Caco-2 (cell line): ENCODE measurements around the gene ELFN1. TPM values are rescaled to one million over a fixed set of nuclear protein-coding genes. Genes with fewer than 3 reads are reported as not detected.

Experiments
- BruUV-seq: library from RNA; stranded (reverse); fragments of 400-500 nt; replicated peaks from 2 replicates; lab custom pipeline; 2021; lab: Mats Ljungman, UMichigan
- CTCF ChIA-PET: fragments of 300-600 bp; sonication (Branson Sonifier 250); formaldehyde crosslinking; loops from one replicate; lab custom pipeline; 2022; ENCODE audit warnings: antibody characterized with exemption; lab: Charles Lee
- POLR2A ChIA-PET: fragments of 300-600 bp; sonication (Branson Sonifier 250); formaldehyde crosslinking; loops from one replicate; lab custom pipeline; 2022; ENCODE audit warnings: antibody characterized with exemption; lab: Charles Lee
- DNase-seq, 2 experiments: peaks; one replicate each; pipeline versions ENCODE4 v3.0.0 to v3.0.0-alpha.2; 2020 to 2022
- H3K27me3 ChIP-seq: replicated peaks from 2 replicates; pipeline ENCODE4 v1.6.0; 2011; ENCODE audit warnings: low read length; ENCODE audit not compliant: control insufficient read depth, insufficient read depth
- H3K36me3 ChIP-seq: 2 replicates; pipeline ENCODE4 v1.5.1; 2011; ENCODE audit warnings: low read length; ENCODE audit not compliant: control insufficient read depth, insufficient read depth
- H3K4me1 ChIP-seq: fragments of 250-450 bp; sonication (Bioruptor Pico); 2 replicates; pipeline ENCODE4 v1.5.1; 2020; ENCODE audit warnings: mild to moderate bottlenecking
- H3K4me3 ChIP-seq: 2 replicates; pipeline ENCODE4 v1.5.1; 2011; ENCODE audit warnings: low read depth, mild to moderate bottlenecking, control low read depth, low read length
- H3K9me3 ChIP-seq: fragments of 250-450 bp; sonication (Bioruptor Pico); 2 replicates; pipeline ENCODE4 v1.5.1; 2020; ENCODE audit warnings: mild to moderate bottlenecking, moderate library complexity
- H3K27ac Mint-ChIP-seq: one replicate; pipeline ENCODE4 v1.8.0; 2022; ENCODE audit warnings: mixed read lengths; ENCODE audit not compliant: unreplicated experiment
- H3K27me3 Mint-ChIP-seq: one replicate; pipeline ENCODE4 v1.8.0; 2022; ENCODE audit warnings: mixed read lengths; ENCODE audit not compliant: insufficient read depth, unreplicated experiment
- H3K36me3 Mint-ChIP-seq: one replicate; pipeline ENCODE4 v1.8.0; 2022; ENCODE audit warnings: mild to moderate bottlenecking, mixed read lengths; ENCODE audit not compliant: insufficient read depth, unreplicated experiment
- H3K4me1 Mint-ChIP-seq: one replicate; pipeline ENCODE4 v1.8.0; 2022; ENCODE audit warnings: low read depth, mixed read lengths; ENCODE audit not compliant: unreplicated experiment
- H3K4me3 Mint-ChIP-seq: one replicate; pipeline ENCODE4 v1.8.0; 2022; ENCODE audit warnings: mild to moderate bottlenecking, moderate library complexity, mixed read lengths; ENCODE audit not compliant: unreplicated experiment
- H3K9me3 Mint-ChIP-seq: one replicate; pipeline ENCODE4 v1.8.0; 2022; ENCODE audit warnings: mixed read lengths; ENCODE audit not compliant: unreplicated experiment
- CTCF ChIP-seq, 2 experiments: fragments of 200-600 bp in 1 of 2; IDR thresholded peaks; 1 replicate in 1 of 2; 2 replicates in 1 of 2; pipeline versions ENCODE4 v1.5.1 to v1.8.0; 2011 to 2022; ENCODE audit warnings: antibody characterized with exemption in 1 of 2, control low read depth in 1 of 2, inconsistent platforms in 1 of 2, low read depth in 1 of 2, low read length in 1 of 2, mild to moderate bottlenecking in 1 of 2, moderate library complexity in 1 of 2; ENCODE audit not compliant: insufficient read depth in 1 of 2, severe bottlenecking in 1 of 2, unreplicated experiment in 1 of 2
- intact Hi-C: fragments of 100-400 bp; cut with micrococcal nuclease; formaldehyde crosslinking; loops from one replicate; pipeline ENCODE4 v1.10.0; 2022; ENCODE audit not compliant: unreplicated experiment
- total RNA-seq: library from RNA; stranded (reverse); gene quantifications from 2 replicates; pipeline ENCODE4 v1.2.3, GENCODE V29; 2022

Gene ELFN1
- total RNA-seq, 1 experiment from 2014 or later: 2.3 TPM

- Histone ChIP-seq H3K4me3 (no peak overlapping the region), H3K27me3 (no peaks in the 10 kb centered on the region), H3K4me1 (peaks cover 13% of the 10 kb centered on the region), H3K9me3 (peaks cover 13% of the 10 kb centered on the region), H3K36me3 (no peaks in the 10 kb centered on the region)
- no peak overlapping the region for H3K27ac Mint-ChIP-seq
- no peak for DNase-seq
- H3K9me3 Mint-ChIP-seq: no peaks in the 10 kb centered on the region
- intact Hi-C loops: no loop called here
- ChIA-PET CTCF (no interaction called here), POLR2A (no interaction called here)
- H3K36me3 Mint-ChIP-seq: peaks cover 5% of the 10 kb centered on the region
- H3K27me3 Mint-ChIP-seq: peaks cover 3% of the 10 kb centered on the region
- TF ChIP-seq CTCF (IDR thresholded peaks at IDR 0.05; ENCODE audit: insufficient read depth in 1 of 2, low read depth in 1 of 2, low read length in 1 of 2, severe bottlenecking in 1 of 2, unreplicated experiment in 1 of 2): peak; percentile 33 to 66
- BruUV-seq: no TSS peak
- H3K4me3 Mint-ChIP-seq: no peak overlapping the region
- H3K4me1 Mint-ChIP-seq: no peaks in the 10 kb centered on the region
Observed at GRCh38 chr7:1709900-1710299, 39.8 kb downstream of the ELFN1 start.

DNA sequence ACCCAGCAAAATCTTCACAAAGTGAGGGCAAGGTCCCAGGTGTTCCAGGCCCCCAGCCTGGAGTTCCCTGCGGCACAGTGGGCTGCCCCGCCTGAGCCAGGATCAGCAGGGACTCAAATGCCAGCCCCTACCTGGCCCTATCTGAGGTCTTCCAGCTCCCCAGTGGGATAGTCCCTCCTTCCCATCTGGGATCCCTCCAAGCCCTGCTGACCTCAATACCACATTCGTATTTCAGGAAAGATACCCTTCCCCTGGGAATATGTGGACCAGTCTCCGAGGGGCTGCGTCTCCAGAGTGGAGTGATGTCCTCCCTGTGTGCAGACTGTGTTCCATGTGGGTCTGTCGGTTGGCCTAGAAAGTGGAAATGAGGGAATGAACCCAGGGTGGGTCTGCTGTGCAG lies 40.9 kb downstream of the ELFN1 start:
- Mint-ChIP-seq H3K27me3 (peaks cover 3% of the 10 kb centered on the region), H3K4me3 (no peak overlapping the region), H3K9me3 (no peaks in the 10 kb centered on the region), H3K36me3 (peaks cover 5% of the 10 kb centered on the region), H3K27ac (no peak overlapping the region), H3K4me1 (no peaks in the 10 kb centered on the region)
- CTCF ChIA-PET: interaction anchor here (0.6 kb wide), 1 partner anchor 48 kb away, joined by 4 read pairs; no protein-coding TSS in a partner anchor
- TF ChIP-seq CTCF (IDR thresholded peaks at IDR 0.05; ENCODE audit: insufficient read depth in 1 of 2, low read depth in 1 of 2, low read length in 1 of 2, severe bottlenecking in 1 of 2, unreplicated experiment in 1 of 2): no peak
- H3K36me3 ChIP-seq: no peaks in the 10 kb centered on the region
- H3K9me3 ChIP-seq: peaks cover 13% of the 10 kb centered on the region
- H3K4me1 ChIP-seq: peaks cover 13% of the 10 kb centered on the region
- BruUV-seq: no TSS peak
- intact Hi-C loops: no loop called here
- DNase-seq: peak in 1 of 2 experiments; percentile 8
- H3K27me3 ChIP-seq: no peaks in the 10 kb centered on the region
- POLR2A ChIA-PET: no interaction called here
- H3K4me3 ChIP-seq: no peak overlapping the region

DNA sequence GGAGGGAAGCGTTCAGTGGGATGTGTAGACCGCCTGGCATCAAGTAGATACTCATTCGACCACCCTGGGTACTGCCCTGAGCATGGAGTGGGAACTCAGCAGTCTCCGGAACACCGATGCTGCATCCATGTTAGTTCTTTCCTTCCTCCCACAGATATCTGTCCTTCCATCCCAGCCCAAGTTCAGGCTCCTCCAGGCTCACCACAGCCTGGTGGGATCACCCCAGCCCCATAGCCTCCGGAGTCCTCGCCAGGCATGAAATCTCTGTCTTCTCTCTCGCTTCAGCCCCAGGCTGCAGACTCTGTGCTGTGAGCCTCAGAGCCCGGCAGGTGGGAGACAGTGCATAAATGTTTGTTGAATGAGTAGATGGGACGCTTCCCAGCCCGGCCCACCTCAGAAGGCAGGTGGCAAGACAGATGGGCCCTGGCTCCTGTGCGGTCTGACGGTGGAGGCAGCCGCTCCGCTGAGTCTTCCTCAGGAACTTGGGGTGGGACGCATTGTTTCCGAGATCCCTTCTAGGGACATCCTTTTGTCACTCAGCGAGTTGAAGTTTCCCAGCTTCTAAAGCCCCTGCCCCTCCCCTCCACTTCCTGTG lies 42.9 kb downstream of the ELFN1 start:
- intact Hi-C loops: no loop called here
- no peaks in the 10 kb centered on the region for H3K36me3 ChIP-seq

More for the DNA sequence above, 42.9 kb downstream of the ELFN1 start:
- POLR2A ChIA-PET: no interaction called here
- H3K4me1 Mint-ChIP-seq: peaks cover 7% of the 10 kb centered on the region
- H3K36me3 Mint-ChIP-seq: peaks cover 5% of the 10 kb centered on the region
- DNase-seq: no peak
- peaks cover 3% of the 10 kb centered on the region for H3K27me3 Mint-ChIP-seq
- H3K4me3 Mint-ChIP-seq: no peak overlapping the region
- H3K27ac Mint-ChIP-seq: no peak overlapping the region
- Histone ChIP-seq H3K4me3 (no peak overlapping the region), H3K9me3 (peaks cover 13% of the 10 kb centered on the region), H3K27me3 (no peaks in the 10 kb centered on the region), H3K4me1 (peaks cover 17% of the 10 kb centered on the region)
- no peaks in the 10 kb centered on the region for H3K9me3 Mint-ChIP-seq
- no TSS peak for BruUV-seq
- CTCF ChIA-PET: no interaction called here
- no peak for TF ChIP-seq CTCF (IDR thresholded peaks at IDR 0.05; ENCODE audit: insufficient read depth in 1 of 2, low read depth in 1 of 2, low read length in 1 of 2, severe bottlenecking in 1 of 2, unreplicated experiment in 1 of 2)
